GM18508 (cell line): ENCODE data around the gene LDHAL6A.

Experiments
- ATAC-seq: cut with Tn5 transposase; IDR thresholded peaks from one replicate; pipeline ENCODE4 v1.9.1; 2021; ENCODE audit warnings: moderate number of reproducible peaks; ENCODE audit not compliant: insufficient read depth, unreplicated experiment

The LDHAL6A gene

GRCh38 chr11:18490319-18490718, 34.7 kb downstream of the LDHAL6A start:
- ATAC-seq, result no peak

GRCh38 chr11:18490736-18491485, 35.3 kb downstream of the LDHAL6A start:
- no peak for ATAC-seq

GRCh38 chr11:18491924-18492323, 36.3 kb downstream of the LDHAL6A start:
- no peak for ATAC-seq

GRCh38 chr11:18492888-18493287, 37.2 kb downstream of the LDHAL6A start:
- no peak for ATAC-seq

- ATAC-seq, result no peak
These were observed 37.7 kb downstream of the LDHAL6A start for GRCh38 chr11:18493310-18493709.

GRCh38 chr11:18495271-18495670, 39.6 kb downstream of the LDHAL6A start:
- no peak for ATAC-seq

- no peak for ATAC-seq
These were observed 40.0 kb downstream of the LDHAL6A start for GRCh38 chr11:18495703-18496102.

GRCh38 chr11:18498039-18498438, 42.4 kb downstream of the LDHAL6A start:
- ATAC-seq, result no peak

GRCh38 chr11:18501629-18502028, 46.0 kb downstream of the LDHAL6A start:
- no peak for ATAC-seq

GRCh38 chr11:18502352-18502751, 46.7 kb downstream of the LDHAL6A start:
- no peak for ATAC-seq

- no peak for ATAC-seq
These were observed 65.5 kb downstream of the LDHAL6A start for GRCh38 chr11:18521122-18521521.

- ATAC-seq, result no peak
These were observed 66.7 kb downstream of the LDHAL6A start for GRCh38 chr11:18522388-18522787.

- ATAC-seq, result no peak
These were observed 67.4 kb downstream of the LDHAL6A start for GRCh38 chr11:18523084-18523483.

GRCh38 chr11:18524248-18524647, 68.6 kb downstream of the LDHAL6A start:
- ATAC-seq, result no peak

- ATAC-seq, result no peak
These were observed 70.5 kb downstream of the LDHAL6A start for GRCh38 chr11:18526130-18526520.

- peak; percentile 85 for ATAC-seq
These were observed 71.1 kb downstream of the LDHAL6A start, which contains the start of gene TSG101 for GRCh38 chr11:18526521-18527296. TSG101 (minus strand) TSS chr11:18526942; CDS start chr11:18526816, 126 bp downstream.

GRCh38 chr11:18527512-18527911, 71.9 kb downstream of the LDHAL6A start:
- no peak for ATAC-seq
